ENCODE results near the gene AGPAT1.

GRCh38 chr6:32208996-32209395, 33.1 kb upstream of the AGPAT1 start:
- TF ChIP-seq CTCF (conservative IDR thresholded peaks at IDR 0.05) (no peak), EZH2 (IDR thresholded peaks at IDR 0.05; ENCODE audit: low read depth) (no peak)
